HepG2 (cell line): ENCODE results near the gene THSD4.

ENCODE experiments used
- ARNT ChIP-seq: fragments of 450-650 bp; IDR thresholded peaks from 2 replicates; pipeline ENCODE4 v1.6.1; 2017
- POLR2A ChIP-seq, 2 experiments: IDR thresholded peaks; 2 replicates each; pipeline ENCODE4 v1.6.1; 2011; ENCODE audit warnings: low read depth in 2 of 2, low read length in 2 of 2, mild to moderate bottlenecking in 1 of 2, moderate library complexity in 1 of 2; ENCODE audit not compliant: insufficient read depth in 1 of 2
- TRIM24 ChIP-seq: sonication (generic); formaldehyde crosslinking; IDR thresholded peaks from 2 replicates; pipeline ENCODE4 v1.8.0; 2022; ENCODE audit warnings: mild to moderate bottlenecking, missing genetic modification reagents
- TF ChIP-seq, protein P1 (sequence below): sonication (generic); formaldehyde crosslinking; IDR thresholded peaks from 2 replicates; pipeline ENCODE4 v1.5.0; 2020; ENCODE audit warnings: mild to moderate bottlenecking, missing genetic modification reagents, moderate library complexity
- TF ChIP-seq, protein P2 (sequence below): sonication (generic); formaldehyde crosslinking; IDR thresholded peaks from 2 replicates; pipeline ENCODE4 v1.8.0; 2022; ENCODE audit warnings: mild to moderate bottlenecking, missing genetic modification reagents, borderline replicate concordance

DNA sequence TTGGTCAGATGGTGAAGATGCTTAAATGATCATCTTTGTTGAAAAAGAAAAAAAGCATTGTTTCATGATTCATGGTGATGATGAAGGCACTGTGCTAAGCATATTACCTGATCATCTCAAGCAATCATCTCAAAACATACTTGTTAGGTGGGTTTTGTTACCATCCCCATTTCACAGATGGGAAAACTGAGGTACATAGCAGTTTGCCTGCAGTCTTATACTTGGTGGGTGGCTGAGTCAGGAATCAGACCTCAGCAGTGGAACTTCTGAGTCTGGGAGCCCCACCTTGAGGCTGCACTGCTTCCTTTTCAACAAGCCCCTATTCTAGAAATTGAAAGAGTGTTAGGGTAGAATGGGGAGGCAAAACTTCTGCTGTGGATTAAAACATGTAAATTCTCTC, 341.1 kb downstream of the THSD4 start:
- no peak for TF ChIP-seq TRIM24 (CRISPR knock-in tag)
- TF ChIP-seq ARNT: no peak
- TF ChIP-seq, protein P1, sequence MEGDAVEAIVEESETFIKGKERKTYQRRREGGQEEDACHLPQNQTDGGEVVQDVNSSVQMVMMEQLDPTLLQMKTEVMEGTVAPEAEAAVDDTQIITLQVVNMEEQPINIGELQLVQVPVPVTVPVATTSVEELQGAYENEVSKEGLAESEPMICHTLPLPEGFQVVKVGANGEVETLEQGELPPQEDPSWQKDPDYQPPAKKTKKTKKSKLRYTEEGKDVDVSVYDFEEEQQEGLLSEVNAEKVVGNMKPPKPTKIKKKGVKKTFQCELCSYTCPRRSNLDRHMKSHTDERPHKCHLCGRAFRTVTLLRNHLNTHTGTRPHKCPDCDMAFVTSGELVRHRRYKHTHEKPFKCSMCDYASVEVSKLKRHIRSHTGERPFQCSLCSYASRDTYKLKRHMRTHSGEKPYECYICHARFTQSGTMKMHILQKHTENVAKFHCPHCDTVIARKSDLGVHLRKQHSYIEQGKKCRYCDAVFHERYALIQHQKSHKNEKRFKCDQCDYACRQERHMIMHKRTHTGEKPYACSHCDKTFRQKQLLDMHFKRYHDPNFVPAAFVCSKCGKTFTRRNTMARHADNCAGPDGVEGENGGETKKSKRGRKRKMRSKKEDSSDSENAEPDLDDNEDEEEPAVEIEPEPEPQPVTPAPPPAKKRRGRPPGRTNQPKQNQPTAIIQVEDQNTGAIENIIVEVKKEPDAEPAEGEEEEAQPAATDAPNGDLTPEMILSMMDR (CRISPR knock-in tag): no peak
- TF ChIP-seq, protein P2, sequence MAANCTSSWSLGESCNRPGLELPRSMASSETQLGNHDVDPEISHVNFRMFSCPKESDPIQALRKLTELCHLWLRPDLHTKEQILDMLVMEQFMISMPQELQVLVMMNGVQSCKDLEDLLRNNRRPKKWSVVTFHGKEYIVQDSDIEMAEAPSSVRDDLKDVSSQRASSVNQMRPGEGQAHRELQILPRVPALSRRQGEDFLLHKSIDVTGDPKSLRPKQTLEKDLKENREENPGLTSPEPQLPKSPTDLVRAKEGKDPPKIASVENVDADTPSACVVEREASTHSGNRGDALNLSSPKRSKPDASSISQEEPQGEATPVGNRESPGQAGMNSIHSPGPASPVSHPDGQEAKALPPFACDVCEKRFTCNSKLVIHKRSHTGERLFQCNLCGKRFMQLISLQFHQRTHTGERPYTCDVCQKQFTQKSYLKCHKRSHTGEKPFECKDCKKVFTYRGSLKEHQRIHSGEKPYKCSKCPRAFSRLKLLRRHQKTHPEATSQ: no peak
- no peak for TF ChIP-seq POLR2A (IDR thresholded peaks at IDR 0.05; ENCODE audit: insufficient read depth in 1 of 2, low read depth in 2 of 2, low read length in 2 of 2)
